Activated CD4-positive, CD25-positive, alpha-beta regulatory T cell (primary cell): Measurements from ENCODE around the gene FBXL13.
"Not testable (repeated sequence)": the region's sequence is repeated elsewhere in the genome, so short reads cannot be mapped to it uniquely, and the experiment has no call there.

Experiments used
- DNase-seq, 4 experiments: peaks; one replicate each; lab custom pipeline; 2025; lab: John Stamatoyannopoulos, UW

The FBXL13 gene

GRCh38 chr7:102934701-102935100, 139.9 kb downstream of the FBXL13 start:
- DNase-seq, result no peak

GRCh38 chr7:102934239-102934638, 140.4 kb downstream of the FBXL13 start:
- no peak for DNase-seq

- DNase-seq, result no peak
Measured at GRCh38 chr7:102933763-102934162, 140.8 kb downstream of the FBXL13 start.

- no peak for DNase-seq
Measured at GRCh38 chr7:102931757-102932156, 142.8 kb downstream of the FBXL13 start.

GRCh38 chr7:102927312-102927933, 147.2 kb downstream of the FBXL13 start:
- DNase-seq, result no peak

GRCh38 chr7:102926783-102927140, 147.8 kb downstream of the FBXL13 start:
- no peak for DNase-seq

GRCh38 chr7:102925976-102926782, 148.4 kb downstream of the FBXL13 start:
- no peak for DNase-seq

- no peak for DNase-seq
Measured at GRCh38 chr7:102918845-102919244, 155.8 kb downstream of the FBXL13 start.

- no peak for DNase-seq
Measured at GRCh38 chr7:102917436-102918353, 156.9 kb downstream of the FBXL13 start.

GRCh38 chr7:102916881-102917280, 157.7 kb downstream of the FBXL13 start:
- no peak for DNase-seq

GRCh38 chr7:102916426-102916825, 158.2 kb downstream of the FBXL13 start:
- DNase-seq, result no peak

GRCh38 chr7:102914585-102914984, 160.0 kb downstream of the FBXL13 start:
- DNase-seq, result no peak

- DNase-seq, result no peak
Measured at GRCh38 chr7:102913826-102914225, 160.8 kb downstream of the FBXL13 start.

GRCh38 chr7:102912742-102913141, 161.9 kb downstream of the FBXL13 start, which contains the start of gene LRRC17:
TSS of gene LRRC17 (plus strand) at chr7:102913000. CDS start at chr7:102933914, 20,914 bp downstream.
- no peak for DNase-seq

GRCh38 chr7:102908676-102909075, 165.9 kb downstream of the FBXL13 start:
- no peak for DNase-seq

- DNase-seq, result not testable (repeated sequence)
Measured at GRCh38 chr7:102903576-102903975, 171.0 kb downstream of the FBXL13 start.

- DNase-seq, result not testable (repeated sequence)
Measured at GRCh38 chr7:102902052-102902451, 172.5 kb downstream of the FBXL13 start.

GRCh38 chr7:102898532-102898859, 176.1 kb downstream of the FBXL13 start:
- DNase-seq, result no peak

- DNase-seq, result no peak
Measured at GRCh38 chr7:102897856-102898531, 176.6 kb downstream of the FBXL13 start.

- DNase-seq, result no peak
Measured at GRCh38 chr7:102897211-102897631, 177.4 kb downstream of the FBXL13 start.

GRCh38 chr7:102896585-102896984, 178.0 kb downstream of the FBXL13 start:
- DNase-seq, result no peak

GRCh38 chr7:102895602-102896001, 179.0 kb downstream of the FBXL13 start:
- DNase-seq, result no peak
